ENCODE data around the gene CLEC20A.

CLEC20A gene

GRCh38 chr1:178493301-178493741 lies 3.4 kb downstream of the CLEC20A start:
- H3K4me3 ChIP-seq (ENCODE audit: low read depth, low read length): no peak overlapping the region
- TF ChIP-seq, protein P1, sequence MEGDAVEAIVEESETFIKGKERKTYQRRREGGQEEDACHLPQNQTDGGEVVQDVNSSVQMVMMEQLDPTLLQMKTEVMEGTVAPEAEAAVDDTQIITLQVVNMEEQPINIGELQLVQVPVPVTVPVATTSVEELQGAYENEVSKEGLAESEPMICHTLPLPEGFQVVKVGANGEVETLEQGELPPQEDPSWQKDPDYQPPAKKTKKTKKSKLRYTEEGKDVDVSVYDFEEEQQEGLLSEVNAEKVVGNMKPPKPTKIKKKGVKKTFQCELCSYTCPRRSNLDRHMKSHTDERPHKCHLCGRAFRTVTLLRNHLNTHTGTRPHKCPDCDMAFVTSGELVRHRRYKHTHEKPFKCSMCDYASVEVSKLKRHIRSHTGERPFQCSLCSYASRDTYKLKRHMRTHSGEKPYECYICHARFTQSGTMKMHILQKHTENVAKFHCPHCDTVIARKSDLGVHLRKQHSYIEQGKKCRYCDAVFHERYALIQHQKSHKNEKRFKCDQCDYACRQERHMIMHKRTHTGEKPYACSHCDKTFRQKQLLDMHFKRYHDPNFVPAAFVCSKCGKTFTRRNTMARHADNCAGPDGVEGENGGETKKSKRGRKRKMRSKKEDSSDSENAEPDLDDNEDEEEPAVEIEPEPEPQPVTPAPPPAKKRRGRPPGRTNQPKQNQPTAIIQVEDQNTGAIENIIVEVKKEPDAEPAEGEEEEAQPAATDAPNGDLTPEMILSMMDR (IDR thresholded peaks at IDR 0.05; ENCODE audit: low read depth, low read length): no peak

- TF ChIP-seq, protein P1 (IDR thresholded peaks at IDR 0.05; ENCODE audit: low read depth, low read length): no peak
- H3K4me3 ChIP-seq (ENCODE audit: low read depth, low read length): no peak overlapping the region
Observed at GRCh38 chr1:178492341-178492740, 4.4 kb downstream of the CLEC20A start.

- no peak overlapping the region for H3K4me3 ChIP-seq (ENCODE audit: low read depth, low read length)
- TF ChIP-seq, protein P1 (IDR thresholded peaks at IDR 0.05; ENCODE audit: low read depth, low read length): no peak
Observed at GRCh38 chr1:178491721-178492120, 5.0 kb downstream of the CLEC20A start.

- H3K4me3 ChIP-seq (ENCODE audit: low read depth, low read length): no peak overlapping the region
- TF ChIP-seq, protein P1 (IDR thresholded peaks at IDR 0.05; ENCODE audit: low read depth, low read length): no peak
Observed at GRCh38 chr1:178490967-178491366, 5.8 kb downstream of the CLEC20A start.

GRCh38 chr1:178490136-178490535 lies 6.6 kb downstream of the CLEC20A start:
- TF ChIP-seq, protein P1 (IDR thresholded peaks at IDR 0.05; ENCODE audit: low read depth, low read length): no peak
- no peak overlapping the region for H3K4me3 ChIP-seq (ENCODE audit: low read depth, low read length)

GRCh38 chr1:178489399-178489798 lies 7.4 kb downstream of the CLEC20A start:
- TF ChIP-seq, protein P1 (IDR thresholded peaks at IDR 0.05; ENCODE audit: low read depth, low read length): no peak
- no peak overlapping the region for H3K4me3 ChIP-seq (ENCODE audit: low read depth, low read length)

DNA sequence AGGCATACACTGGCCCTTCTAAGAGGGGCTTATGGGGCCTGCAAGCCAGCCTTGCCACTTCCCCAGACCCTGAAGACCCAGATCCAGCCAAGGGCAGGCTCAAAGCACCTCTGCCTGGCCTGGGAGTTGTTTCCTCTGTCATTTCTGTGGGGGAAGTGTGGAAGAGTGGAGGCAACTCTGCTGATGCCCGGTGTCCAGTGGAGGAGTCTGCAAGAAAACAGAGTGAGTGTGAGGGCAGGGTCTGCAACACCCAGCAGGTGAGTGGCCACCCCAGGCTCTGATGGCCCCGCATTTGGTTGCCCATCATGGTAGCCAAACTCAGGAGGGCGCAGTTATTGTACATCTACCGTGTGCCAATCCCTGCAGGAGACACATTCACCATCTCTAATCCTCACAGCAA lies 8.4 kb downstream of the CLEC20A start:
- TF ChIP-seq, protein P1 (IDR thresholded peaks at IDR 0.05; ENCODE audit: low read depth, low read length): no peak
- H3K4me3 ChIP-seq (ENCODE audit: low read depth, low read length): no peak overlapping the region

Measured in WI38 (cell line).